ENCODE data around the gene NTHL1.

DNA sequence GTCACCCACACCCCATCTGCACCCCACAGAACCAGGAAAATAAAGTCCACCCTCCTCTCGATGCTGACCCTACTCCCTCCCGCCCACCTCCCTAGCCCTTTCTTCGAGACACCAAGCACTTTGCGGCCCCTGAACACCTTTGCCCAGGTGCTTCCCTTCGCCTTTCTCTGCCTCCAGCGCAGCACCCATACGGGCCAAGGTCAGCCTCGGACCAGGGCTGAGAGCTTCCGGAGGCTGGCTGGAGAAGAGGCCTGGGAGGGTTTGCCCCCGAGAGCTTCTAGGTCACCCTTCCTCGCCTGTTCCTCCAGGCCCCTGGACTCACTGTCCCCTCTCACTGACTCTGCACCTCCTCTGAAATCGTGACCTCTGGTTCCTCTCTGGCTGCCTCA lies 23.6 kb downstream of the NTHL1 start:
- TF ChIP-seq, protein P1, sequence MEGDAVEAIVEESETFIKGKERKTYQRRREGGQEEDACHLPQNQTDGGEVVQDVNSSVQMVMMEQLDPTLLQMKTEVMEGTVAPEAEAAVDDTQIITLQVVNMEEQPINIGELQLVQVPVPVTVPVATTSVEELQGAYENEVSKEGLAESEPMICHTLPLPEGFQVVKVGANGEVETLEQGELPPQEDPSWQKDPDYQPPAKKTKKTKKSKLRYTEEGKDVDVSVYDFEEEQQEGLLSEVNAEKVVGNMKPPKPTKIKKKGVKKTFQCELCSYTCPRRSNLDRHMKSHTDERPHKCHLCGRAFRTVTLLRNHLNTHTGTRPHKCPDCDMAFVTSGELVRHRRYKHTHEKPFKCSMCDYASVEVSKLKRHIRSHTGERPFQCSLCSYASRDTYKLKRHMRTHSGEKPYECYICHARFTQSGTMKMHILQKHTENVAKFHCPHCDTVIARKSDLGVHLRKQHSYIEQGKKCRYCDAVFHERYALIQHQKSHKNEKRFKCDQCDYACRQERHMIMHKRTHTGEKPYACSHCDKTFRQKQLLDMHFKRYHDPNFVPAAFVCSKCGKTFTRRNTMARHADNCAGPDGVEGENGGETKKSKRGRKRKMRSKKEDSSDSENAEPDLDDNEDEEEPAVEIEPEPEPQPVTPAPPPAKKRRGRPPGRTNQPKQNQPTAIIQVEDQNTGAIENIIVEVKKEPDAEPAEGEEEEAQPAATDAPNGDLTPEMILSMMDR (IDR thresholded peaks at IDR 0.05; ENCODE audit: insufficient read depth, low read depth, low read length) = no peak
- no peak for TF ChIP-seq EZH2 (IDR thresholded peaks at IDR 0.05; ENCODE audit: insufficient read depth, low read length)

All from astrocyte (in vitro differentiated cells and primary cell).